HG02938 (cell line): ENCODE measurements around the gene CCDC40.
"Not testable (repeated sequence)": the region's sequence is repeated elsewhere in the genome, so short reads cannot be mapped to it uniquely, and the experiment has no call there.

Source experiments
- ATAC-seq: cut with Tn5 transposase; IDR thresholded peaks from one replicate; pipeline ENCODE4 v1.9.1; 2021; ENCODE audit warnings: mild to moderate bottlenecking, moderate library complexity; ENCODE audit not compliant: unreplicated experiment

The CCDC40 gene

GRCh38 chr17:80072410-80072809 lies 36.0 kb downstream of the CCDC40 start:
- ATAC-seq: no peak

- ATAC-seq: no peak
Observed at GRCh38 chr17:80080081-80080480, 43.6 kb downstream of the CCDC40 start.

DNA sequence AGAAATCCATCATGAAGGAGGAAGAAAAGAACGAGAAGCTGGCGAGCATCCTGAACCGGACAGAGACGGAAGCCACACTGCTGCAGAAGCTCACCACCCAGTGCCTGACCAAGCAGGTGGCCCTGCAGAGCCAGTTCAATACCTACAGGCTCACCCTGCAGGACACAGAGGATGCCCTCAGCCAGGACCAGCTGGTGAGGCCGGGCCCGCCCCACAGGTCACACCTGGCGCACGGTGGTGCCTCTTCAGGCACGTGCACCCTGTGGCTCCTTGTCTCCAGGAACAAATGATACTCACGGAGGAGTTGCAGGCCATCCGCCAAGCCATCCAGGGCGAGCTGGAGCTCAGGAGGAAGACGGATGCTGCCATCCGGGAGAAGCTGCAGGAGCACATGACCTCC lies 45.2 kb downstream of the CCDC40 start:
- ATAC-seq: no peak

DNA sequence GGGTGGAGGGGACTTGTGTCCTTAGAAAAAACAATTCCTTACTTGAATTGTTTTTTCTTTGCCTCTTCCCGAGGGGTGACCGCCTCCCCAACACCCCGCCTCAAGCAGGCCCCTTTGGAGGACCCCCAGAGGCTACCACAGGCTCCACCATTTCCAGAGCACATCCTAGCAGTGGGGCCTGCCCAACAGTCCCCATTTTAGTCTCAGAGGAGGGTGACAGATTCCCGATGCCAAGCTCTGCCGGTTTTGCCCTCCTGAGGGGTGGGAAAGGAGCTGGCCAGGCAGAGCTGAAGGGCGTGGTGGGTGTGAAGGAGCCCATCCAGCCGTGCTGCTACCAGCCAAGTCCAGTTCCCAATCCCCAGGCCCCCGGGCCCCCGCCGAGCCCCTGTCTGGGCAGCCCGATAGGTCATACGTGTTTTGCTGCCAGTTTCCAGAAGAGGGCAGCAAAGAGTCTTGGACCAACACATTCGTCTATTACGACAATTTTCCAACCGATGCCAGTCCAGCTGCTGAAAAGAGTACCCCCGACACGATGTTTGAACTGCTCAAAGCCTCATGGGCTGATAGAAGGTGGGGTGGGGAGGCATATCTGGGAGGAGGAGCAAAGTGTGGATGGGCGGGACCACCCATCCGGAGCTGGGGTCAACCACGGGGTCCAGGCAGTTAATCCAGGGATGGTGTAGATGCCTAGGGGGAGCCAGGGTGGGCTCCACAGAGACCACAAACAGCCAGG lies 46.1 kb downstream of the CCDC40 start:
- ATAC-seq: no peak

GRCh38 chr17:80083136-80083661 lies 46.8 kb downstream of the CCDC40 start:
- no peak for ATAC-seq

DNA sequence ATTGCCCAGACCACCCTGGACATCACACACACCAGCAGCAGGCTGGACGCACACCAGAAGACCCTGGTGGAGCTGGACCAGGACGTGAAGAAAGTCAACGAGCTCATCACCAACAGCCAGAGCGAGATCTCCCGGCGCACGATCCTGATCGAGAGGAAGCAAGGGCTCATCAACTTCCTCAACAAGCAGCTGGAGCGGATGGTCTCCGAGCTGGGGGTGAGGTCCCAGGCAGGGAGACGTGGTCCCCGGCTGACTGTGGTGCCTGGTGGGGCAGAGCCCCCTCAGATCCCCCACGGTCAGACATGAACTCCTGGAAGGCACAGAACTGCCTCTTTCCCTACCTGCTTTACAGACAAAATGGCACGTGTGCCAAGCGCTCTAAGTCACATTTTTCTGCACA lies 48.3 kb downstream of the CCDC40 start:
- ATAC-seq: no peak

DNA sequence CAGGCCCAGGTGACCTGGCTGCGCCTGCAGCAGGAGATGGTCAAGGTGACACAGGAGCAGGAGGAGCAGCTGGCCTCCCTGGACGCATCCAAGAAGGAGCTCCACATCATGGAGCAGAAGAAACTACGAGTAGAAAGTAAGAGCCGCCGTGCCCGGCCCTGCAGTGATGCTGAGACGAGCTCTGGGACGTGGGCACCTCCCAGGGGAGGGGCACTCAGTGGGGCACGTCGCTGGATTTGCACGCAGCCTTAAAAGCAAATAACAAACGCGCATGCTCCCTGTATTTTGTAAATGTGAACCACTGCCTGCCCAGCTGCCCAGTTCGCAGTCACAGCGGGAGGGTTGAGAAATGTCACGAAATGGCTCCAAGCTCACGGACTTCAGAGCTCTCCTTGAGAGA lies 49.6 kb downstream of the CCDC40 start:
- ATAC-seq: no peak

DNA sequence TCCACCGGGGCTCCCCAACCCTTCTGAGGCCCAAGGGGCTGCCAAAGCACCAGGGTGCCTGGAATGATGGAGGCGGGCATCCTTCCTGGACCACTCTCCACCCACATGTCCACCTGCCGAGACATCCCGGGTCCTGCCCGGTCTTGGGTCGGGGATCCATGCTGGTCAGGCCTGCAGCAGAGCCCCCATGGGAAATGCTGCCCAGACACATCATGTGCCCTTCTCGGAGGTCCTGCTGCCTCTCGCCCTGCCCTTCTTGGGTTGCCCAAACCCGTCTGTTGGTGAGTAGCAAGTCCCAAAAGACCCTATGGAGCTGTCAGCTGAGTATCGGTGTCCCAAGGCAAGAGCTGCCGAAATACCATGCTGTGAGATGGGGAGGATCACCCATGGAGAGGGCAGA lies 50.2 kb downstream of the CCDC40 start:
- ATAC-seq: no peak

GRCh38 chr17:80087346-80088265 lies 51.2 kb downstream of the CCDC40 start:
- ATAC-seq: no peak

DNA sequence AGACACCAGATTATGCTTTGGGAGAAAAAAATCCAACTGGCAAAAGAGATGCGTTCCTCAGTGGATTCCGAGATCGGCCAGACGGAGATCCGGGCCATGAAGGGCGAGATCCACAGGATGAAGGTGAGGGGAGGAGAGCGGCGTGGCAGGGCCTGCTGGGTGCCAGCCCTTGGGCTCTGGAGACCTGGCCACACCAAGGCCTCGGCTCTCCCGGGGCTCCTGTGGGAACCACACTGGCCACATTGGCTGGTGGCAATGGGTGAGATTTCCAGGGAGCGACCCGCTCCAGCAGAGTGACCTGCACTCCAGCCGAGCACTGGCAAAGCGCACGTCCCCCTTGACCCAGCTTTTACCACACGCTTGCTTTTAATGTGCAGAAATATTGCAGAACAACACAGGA lies 53.3 kb downstream of the CCDC40 start:
- no peak for ATAC-seq

GRCh38 chr17:80090164-80090563 lies 53.7 kb downstream of the CCDC40 start:
- not testable (repeated sequence) for ATAC-seq

- ATAC-seq: no peak
Observed at GRCh38 chr17:80091376-80091775, 54.9 kb downstream of the CCDC40 start.

GRCh38 chr17:80092959-80093358 lies 56.5 kb downstream of the CCDC40 start:
- ATAC-seq: no peak

- no peak for ATAC-seq
Observed at GRCh38 chr17:80095038-80095843, 58.8 kb downstream of the CCDC40 start.

DNA sequence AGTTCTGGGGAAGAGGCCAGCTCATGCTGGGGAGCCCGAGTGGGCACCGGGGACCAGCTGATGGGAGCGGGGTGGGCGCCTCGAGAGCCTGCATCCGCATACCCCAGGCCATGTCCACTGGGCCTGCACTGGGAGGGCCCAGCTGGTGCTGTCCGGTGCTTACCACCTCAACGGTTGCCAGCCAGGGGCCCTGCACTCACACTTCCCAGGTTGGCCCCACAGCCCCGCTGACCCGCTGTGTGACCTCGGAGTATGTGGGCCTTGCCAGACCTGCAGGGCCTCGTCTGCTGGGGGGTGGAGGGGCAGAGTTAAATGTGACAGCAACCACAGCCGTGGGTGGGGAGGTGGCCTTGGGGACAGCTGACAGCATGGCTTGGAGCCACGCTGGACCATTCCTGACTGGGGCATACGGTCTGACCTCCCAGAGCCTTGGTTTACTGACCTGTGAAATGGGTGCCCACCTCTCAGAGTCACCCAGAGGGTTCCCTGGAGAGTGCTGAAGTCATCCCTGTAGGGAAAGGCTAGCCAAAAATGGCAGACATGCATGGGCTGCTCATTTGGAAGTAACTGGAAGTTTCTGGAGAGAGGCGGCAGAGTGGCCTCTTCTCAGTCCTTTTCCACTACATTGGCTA lies 59.5 kb downstream of the CCDC40 start:
- ATAC-seq: no peak

- ATAC-seq: no peak
Observed at GRCh38 chr17:80096561-80097021, 60.1 kb downstream of the CCDC40 start.

DNA sequence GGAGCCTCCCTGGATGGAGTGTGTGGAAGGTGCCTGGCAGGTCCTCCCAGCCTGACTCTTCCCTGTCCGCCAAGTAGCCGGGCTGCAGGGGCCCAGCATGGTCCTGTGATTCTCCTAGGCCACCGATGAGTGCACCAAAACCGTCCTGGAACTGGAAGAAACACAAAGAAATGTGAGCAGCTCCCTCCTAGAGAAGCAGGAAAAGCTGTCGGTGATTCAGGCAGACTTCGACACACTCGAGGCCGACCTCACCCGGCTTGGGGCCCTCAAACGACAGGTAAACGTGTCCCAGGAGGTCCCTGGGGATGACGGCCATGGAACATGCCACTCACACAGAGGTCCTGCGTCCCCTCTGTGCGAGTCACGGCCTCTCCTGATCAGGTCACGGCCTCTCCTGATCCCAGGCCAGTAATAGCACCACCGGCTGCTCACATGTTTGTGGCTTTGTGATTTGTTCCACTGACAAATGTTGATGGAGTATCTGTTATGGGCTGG lies 60.7 kb downstream of the CCDC40 start:
- ATAC-seq: no peak

DNA sequence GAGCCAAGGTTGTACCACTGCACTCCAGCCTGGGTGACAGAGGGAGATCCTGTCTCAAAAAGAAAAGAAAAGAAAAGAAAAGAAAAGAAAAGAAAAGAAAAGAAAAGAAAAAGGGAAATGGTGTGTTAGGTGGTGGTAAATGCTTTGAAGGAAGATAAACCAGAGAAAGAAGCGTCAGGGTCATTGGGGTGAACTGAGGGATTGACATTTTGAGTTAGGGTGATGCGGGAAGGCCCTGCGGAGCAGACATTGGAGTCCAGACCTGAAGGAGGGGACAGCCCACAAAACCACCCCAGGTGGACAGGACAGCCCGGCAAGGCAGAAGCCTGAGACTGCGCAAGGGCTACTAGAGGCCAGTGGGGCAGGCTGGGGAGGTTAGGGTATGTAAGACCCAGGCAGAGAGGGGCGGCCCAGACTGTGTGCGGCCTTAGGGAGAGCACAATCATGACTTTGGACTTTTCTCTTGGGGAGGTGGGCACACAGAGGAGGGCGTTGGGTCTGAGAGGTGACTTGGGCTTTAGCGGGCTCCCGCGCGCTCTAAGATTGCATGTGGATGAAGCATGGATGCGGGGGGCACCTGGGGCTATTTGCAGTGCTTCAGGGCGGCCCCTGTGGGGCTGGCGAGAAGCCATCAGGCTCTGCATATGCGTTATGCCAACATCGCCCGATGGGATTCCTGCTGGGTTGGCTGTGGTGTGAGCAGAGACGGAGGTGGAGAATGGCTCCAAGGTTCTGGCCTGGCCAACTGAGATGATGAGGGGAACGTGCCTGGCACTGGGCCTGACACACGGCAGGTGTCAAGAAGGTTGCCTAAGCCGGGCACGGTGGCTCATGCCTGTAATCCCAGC lies 61.6 kb downstream of the CCDC40 start:
- no peak for ATAC-seq

- ATAC-seq: no peak
Observed at GRCh38 chr17:80099291-80100034, 63.0 kb downstream of the CCDC40 start.
